LNCaP clone FGC (cell line): ENCODE data around the gene GAD1.

Experiments
- DNase-seq: peaks from one replicate; pipeline ENCODE4 v3.0.0-alpha.2; 2011; ENCODE audit warnings: low read depth
- H3K4me3 ChIP-seq: 2 replicates; pipeline ENCODE4 v1.5.1; 2011; ENCODE audit warnings: mild to moderate bottlenecking, low read depth, low read length, control low read depth
- CTCF ChIP-seq: IDR thresholded peaks from 2 replicates; pipeline ENCODE4 v1.5.1; 2012; ENCODE audit warnings: mild to moderate bottlenecking; ENCODE audit not compliant: control insufficient read depth, insufficient read depth; ENCODE audit errors: extremely low read depth

The GAD1 gene

GRCh38 chr2:170831115-170831514, 14.4 kb downstream of the GAD1 start:
- DNase-seq, result no peak
- no peak for TF ChIP-seq CTCF
- no peak overlapping the region for H3K4me3 ChIP-seq

GRCh38 chr2:170836027-170836426, 19.3 kb downstream of the GAD1 start:
- TF ChIP-seq CTCF, result no peak
- H3K4me3 ChIP-seq, result no peak overlapping the region
- DNase-seq, result no peak

- DNase-seq, result no peak
- no peak for TF ChIP-seq CTCF
- H3K4me3 ChIP-seq, result no peak overlapping the region
Observed at GRCh38 chr2:170840717-170841210, 24.1 kb downstream of the GAD1 start.

- TF ChIP-seq CTCF, result no peak
- H3K4me3 ChIP-seq, result no peak overlapping the region
- no peak for DNase-seq
Observed at GRCh38 chr2:170842785-170843184, 26.1 kb downstream of the GAD1 start.

GRCh38 chr2:170843656-170844055, 27.0 kb downstream of the GAD1 start:
- peak; percentile 10 for DNase-seq
- TF ChIP-seq CTCF, result no peak
- H3K4me3 ChIP-seq, result no peak overlapping the region

GRCh38 chr2:170845343-170845742, 28.7 kb downstream of the GAD1 start:
- no peak overlapping the region for H3K4me3 ChIP-seq
- no peak for DNase-seq
- TF ChIP-seq CTCF, result peak; percentile 12; the same call in 1 of the 2 replicates

- no peak for TF ChIP-seq CTCF
- peak; percentile 86 for DNase-seq
- no peak overlapping the region for H3K4me3 ChIP-seq
Observed at GRCh38 chr2:170846314-170846713, 29.6 kb downstream of the GAD1 start.
